Left hindlimb (tissue), 1 donor: ENCODE results near the gene CDH12.
"Not testable (repeated sequence)": the region's sequence is repeated elsewhere in the genome, so short reads cannot be mapped to it uniquely, and the experiment has no call there.

ENCODE experiments used
- DNase-seq: peaks from one replicate; pipeline ENCODE4 v3.0.0-alpha.2; 2018

Gene CDH12

DNA sequence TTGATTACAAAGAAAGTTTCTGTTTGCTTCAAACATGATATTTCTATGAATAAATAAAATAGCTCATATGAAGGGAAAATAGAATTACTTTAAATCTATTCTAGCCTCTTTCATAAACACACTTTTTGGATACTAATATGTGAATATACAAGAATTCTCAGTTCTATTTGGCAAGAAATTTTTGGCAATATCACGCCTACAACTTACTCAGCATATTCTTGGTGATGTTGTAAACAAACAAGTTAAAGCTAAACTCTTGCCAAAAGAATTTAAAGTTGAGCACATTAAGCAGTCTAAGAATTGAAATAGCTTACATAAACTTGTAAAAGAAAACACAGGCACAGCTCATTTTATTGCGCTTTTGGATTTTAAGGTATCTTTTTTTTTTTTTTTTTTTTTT lies 209.8 kb downstream of the CDH12 start:
- no peak for DNase-seq

DNA sequence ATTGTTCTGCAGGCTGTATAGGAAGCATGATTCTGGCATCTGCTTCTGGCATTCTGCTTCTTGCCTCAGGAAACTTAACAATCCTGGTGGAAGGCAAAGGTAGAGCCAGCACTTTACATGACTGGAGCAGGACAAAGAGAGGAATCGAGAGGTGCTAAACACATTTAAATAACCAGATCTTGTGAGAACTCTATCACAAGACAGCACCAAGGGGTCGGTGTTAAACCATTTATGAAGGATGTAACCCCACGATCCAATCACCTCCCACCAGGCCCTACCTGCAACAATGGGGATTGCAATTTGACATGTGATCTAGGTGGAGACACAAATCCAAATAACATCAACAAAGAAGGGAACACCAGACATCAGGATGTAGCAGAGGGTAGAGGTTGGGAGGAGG lies 221.5 kb downstream of the CDH12 start:
- DNase-seq = no peak

DNA sequence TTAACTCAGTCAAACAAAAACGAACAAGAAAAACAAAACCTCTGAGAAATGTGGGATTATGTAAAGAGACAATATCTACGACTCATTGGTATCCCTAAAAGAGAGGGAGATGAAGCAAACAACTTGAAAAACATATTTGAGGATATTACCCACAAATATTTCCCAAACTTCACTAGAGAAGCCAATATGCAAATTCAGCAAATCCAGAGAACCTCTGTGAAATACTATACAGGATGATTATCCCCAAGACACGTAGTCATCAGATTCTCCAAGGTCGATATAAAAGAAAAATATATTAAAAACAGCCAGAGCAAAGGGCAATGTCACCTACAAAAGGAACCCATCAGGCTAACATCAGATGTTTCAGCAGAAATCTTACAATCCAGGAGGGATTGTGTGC lies 226.1 kb downstream of the CDH12 start:
- no peak for DNase-seq

DNA sequence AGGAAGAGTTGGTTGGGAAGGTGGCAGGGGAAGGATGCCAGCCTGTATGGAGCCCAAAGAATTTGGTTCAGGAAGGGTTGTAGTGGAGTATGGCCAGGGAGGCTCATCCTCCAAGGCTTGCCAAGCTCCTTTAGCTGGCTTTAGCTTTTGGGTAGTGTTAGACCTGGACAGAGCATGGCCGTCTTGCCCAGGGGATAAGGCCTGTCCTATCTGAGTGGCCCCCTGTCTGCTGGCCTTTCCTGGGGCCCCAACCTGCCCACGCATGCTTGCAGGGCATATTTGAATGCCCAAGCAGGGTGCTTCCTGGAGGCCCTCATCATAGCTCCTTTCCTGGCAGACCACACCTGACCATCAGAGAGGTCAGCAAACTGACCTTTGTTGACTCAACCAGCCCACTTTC lies 227.7 kb downstream of the CDH12 start:
- no peak for DNase-seq

DNA sequence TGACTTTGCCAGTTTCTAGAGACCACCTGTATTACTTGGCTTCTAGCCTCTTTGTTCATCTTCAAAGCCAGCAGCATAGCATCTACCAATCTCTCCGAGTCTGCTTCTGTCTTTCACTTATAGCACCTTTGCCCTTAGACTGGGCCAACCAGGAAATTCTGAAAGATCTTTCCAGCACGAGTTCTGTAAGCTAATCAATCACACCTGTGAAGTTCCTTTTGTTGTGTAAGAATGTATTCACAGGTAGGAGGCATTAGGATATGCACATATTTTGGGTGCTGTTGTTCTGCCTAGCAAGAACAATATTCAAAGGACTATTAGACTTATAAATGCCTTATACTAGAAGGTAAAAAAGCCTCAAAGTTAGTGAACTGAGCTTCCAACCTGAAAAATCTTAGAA lies 232.1 kb downstream of the CDH12 start:
- no peak for DNase-seq

DNA sequence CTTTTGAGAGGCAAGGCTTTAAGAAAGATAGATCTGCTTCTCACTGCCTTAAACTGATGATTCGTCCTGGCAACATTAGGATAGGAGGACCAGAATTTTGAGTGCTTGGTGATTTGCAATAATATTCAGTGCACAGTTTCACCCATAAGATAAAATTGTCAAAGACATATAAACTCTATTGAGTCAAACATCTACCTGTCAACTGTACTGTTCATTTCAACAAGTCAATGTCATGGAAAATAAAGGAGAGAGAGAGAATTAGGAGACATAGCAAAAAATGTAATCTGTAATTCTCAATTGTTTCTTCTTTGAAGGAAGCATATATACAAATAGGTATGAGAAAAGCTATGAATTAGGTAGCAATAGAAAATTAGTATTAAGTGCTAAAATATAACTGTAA lies 237.2 kb downstream of the CDH12 start:
- DNase-seq = no peak

DNA sequence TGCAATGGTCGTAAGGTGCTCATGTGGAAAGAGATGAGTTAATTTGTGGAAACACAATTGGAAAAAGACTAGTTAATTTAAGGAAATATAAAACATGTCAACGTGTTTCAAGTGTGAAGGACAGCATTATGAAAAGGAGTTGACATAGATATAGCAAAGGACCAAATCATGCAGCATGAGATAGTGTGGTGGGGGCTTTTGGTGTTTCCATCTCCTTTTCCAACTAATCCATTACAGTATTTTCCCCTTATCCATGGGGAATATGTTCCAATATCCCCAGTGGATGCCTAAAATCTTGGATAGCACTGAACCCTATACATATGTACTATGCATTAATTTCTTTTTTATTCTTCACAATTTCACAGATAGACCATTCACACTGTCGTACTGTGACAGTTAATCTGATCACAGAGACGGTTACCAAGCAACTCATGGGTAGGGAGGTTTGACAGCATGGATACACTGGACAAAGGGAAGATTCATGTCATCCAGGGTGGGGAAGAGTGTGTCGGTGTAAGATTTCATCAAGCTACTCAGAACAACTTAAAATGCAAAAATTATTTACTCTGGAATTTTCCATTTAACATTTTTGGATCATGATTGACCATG lies 238.6 kb downstream of the CDH12 start:
- DNase-seq = no peak

DNA sequence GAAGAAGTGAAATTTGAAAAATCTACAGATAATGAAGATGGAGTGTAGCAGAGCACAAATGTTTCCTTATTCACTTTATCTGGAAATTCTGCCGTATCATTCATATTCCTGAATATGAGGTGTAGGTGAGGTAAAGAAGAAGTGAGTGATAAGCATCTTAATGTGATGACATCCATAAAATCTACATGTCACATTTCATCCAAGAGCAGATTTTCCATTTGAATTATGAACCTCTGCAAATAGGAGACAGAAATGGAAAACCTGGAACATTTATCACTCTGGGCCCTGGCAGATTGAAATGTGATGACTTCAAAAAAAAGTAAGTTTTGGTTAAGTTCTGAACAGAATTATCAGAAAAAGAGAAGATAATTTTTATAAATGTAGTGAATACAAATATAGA lies 240.2 kb downstream of the CDH12 start:
- DNase-seq = no peak

DNA sequence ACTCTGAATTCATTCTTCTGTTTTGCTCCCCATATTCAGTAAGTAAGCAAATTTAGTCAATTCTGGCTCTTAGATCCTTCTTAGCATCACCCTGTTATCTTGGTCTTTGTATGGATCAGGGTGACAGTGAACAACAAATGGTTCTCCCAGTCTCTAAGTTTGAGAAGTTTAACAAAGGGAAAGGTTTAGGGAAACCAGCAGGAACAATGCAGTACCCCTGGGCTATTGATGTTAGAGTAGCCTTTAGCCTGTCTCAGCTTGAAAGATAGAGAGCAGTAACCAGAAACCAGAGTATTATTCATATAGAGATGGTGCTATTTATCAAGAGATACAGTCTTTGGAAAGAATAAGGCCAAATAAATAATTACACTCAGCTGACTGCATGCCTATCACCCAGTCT lies 241.8 kb downstream of the CDH12 start:
- DNase-seq = no peak

DNA sequence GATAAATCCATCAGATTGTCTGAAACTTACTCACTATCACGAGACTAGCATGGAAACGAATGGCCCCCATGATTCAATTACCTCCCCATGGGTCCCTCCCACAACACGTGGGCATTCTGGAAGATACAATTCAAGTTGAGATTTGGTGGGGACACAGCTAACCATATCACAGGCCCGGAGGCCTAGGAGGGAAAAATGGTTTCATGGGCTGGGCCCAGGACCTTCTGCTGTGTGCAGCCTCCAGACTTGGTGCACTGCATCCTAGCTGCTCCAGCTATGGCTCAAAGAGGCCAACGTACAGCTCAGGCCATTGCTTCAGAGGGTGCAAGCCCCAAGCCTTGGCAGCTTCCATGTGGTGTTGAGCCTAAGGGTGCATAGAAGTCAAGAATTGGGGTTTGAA lies 245.6 kb downstream of the CDH12 start:
- not testable (repeated sequence) for DNase-seq

DNA sequence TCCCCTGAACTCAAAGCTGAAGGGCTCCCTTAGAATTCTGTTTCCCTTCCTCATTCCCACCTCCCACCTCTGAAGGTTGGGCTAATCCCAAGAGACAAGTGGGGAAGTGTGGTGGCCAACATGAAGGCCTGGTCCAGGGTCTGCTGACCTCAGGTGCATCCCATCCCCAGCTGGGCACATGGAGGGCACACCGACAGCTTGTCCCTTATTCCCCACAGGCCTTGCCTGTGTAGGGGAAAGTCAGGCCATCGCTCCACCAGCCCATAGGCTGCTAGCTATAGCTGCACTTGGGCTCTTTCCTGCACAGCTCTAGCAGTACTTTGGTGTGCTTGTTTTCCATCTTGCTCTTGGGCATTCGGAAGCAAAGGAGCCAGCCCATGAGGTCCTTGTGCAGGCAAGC lies 247.7 kb downstream of the CDH12 start:
- DNase-seq = no peak

DNA sequence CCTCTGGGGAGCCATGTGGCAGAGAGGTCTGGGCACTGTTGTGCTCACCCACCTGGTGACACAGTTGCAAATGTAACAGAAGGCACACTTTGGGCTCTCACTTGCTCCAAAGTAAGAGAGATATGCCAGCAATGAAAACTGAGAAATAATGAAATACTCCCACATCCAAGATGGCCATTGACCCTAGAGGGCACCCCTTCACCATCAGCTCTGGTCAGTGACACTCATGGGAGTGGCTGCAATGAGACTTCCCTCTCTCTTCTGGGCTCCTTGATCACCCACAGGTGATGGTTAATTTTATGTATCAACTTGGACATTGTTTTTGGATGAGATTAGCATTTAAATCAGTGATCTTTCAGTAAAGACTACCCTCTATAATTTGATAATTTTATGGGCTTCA lies 248.4 kb downstream of the CDH12 start:
- DNase-seq = no peak

DNA sequence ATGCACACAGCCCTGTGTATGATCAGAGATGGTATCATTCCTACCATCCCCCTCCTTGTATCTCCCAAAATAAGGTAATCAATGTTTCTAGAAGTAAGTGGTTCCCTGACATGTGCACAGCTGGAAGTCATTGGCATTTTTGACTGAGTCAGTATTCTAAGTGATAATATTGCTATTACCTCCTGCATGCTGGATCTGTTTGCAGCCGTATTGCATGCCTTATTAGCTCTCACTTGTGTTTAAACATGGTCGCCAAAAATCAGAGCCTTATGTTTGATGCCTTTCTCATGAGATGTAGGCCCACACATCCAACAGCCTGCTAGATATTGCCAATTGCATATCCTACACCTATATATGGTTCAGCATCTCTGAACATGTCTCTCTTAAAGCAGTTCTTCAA lies 254.3 kb downstream of the CDH12 start:
- DNase-seq = no peak

DNA sequence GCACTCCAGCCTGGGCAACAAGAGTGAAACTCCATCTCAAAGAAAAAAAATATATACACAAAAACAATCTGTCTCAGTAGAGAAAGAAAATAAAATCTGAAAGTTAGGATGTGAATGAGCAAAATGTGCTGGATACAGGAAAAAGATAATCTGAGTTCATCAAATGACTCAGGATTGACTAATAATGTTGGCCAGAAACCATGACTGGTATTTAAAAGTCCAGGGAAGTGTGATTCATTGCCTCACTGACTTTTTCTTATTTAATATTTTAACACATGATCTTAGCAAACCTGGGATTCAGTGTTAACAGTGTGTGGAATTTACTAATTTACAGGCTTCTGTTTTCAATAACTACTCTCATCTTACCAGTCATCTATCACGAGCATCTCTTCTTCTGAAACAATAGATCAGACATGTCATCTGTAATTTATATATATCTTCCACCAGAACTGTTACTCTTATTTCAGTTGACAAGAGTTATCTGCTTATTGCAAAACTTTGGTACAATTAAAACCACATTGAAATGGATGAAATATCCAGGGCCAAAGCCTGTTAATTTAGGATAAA lies 256.7 kb downstream of the CDH12 start:
- no peak for DNase-seq

DNA sequence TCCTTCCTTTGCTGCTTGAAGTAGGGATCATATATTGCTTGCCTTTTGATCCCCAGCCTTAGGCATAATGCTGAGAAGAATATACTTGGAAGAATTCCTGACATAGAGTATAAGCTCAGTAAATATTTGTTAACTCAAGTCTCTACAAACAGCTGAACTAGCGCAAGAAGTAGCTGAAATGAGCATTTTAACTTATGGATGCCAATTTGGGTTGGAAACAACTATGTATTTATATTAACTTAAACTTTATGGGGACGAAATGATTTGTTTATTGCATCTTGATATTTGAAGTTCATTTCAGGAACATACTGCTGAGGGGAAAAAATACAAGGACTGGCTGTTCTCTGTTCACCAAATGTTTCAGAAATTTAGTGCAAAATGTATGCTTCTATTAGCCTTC lies 258.7 kb downstream of the CDH12 start:
- no peak for DNase-seq

DNA sequence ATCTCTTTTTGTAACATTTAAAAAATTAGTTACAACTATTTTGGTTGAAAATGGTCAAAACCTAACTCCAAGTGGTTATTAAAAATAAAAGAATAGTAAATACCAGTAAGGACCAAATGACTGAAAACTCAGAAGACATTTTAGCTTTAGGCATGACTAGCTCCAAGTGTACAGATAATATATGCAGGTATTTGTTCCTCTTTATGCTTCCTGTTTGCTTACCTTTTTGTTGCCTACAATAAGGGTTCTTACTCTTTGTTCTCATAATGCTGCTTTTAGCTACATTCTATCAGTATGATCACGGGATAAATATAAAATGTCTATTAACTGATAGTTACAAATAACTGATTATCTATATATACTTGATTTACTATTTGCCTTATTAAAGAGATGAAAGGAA lies 259.6 kb downstream of the CDH12 start:
- no peak for DNase-seq

DNA sequence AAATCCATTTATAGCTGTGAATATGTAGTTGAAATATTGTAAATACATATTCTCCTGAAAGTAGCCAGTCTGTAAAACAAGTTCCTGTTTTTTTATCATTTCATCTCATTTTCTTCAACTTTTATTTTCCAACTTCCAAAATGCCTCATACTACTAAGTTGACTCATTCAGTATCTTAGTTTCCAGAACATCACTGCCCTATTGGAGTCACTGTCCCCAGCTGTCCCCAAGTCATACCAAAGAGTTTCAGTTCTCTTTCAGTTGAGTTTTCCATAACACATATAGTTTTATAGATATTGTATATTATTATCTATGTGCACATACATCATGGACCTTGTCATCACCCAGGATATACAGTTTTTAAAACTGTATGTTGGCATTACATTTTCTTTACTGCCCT lies 261.7 kb downstream of the CDH12 start:
- no peak for DNase-seq

DNA sequence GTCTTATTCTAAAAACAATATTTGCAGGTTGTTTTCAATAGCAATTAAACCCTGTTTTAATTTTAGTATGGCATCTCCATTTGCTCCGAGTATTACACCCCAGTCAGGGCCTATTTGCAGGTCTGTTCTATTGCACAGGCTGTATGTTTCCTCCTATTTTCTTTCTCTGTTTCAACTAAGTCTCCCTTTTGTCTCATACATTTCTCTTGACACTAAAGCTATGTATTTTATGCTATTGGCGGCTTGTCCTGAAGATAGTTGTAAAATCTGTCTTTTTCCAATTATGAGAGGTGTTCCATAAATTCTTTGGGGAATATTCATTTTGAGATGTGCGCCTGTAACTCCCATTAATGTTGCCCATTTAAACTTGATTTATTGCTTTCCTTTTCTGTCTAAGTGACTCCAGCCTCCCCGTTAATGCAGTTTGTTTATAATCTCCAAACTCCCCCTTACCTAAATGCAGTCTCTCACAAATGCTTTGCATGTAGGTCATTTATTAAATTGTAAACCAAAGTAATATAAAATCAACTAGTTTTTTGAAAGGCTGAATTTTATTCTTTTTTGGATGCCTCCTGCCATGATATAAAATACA lies 262.4 kb downstream of the CDH12 start:
- DNase-seq = no peak

DNA sequence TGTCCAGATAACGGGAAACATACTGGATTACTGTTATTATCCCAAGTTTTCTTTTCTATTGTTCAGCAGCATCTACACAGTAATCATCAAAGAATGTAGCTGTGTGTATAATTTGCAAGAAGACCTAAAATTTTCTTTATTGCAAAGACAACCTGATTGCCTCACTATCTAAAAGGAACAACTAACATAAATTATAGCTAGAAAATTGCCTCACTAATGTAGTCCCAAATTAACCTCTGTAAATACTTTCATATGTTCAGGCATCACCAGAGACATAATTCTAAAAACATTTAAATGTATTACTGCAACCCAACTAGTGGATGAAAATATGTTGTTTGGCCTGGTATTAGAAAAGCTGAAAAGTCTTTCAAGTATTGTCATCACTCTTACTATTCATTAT lies 275.4 kb downstream of the CDH12 start:
- DNase-seq = no peak

DNA sequence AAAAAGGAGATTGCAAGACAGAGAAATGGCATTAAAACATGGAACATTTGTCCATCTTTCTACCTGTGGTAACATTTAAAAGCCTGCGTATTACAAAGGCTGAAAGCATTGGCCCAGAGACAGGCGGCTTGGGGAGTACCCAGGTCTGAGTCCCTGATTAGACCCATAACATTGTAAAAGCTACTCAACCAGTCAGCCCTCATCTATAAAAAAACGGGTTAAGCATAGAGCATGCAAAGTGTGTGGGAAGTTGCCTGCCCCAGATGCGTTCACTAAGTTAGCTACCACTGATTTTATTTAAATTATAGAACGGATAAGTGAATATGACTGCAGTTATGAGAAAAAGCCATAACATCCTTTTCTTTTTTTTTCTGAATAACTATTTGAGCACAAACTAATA lies 276.1 kb downstream of the CDH12 start:
- DNase-seq = no peak

DNA sequence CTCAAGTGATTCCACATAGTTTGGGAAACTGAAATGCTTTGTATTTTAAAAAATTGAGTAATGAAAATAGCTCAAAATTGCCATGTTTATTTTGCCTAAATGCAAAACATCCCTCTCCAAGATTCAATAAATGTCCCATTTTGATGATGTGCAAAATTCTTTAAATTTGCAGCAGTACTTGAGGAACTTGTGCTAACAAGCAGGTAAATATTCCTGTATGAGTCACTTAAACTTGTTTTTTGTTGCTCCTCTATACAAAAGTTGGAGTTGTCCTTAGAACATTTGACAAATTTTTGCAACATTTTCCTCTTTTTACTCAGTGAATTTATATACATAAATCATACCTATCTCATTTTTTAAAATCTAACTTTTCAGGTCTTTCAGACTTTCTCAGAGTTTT lies 280.2 kb downstream of the CDH12 start:
- DNase-seq = no peak

DNA sequence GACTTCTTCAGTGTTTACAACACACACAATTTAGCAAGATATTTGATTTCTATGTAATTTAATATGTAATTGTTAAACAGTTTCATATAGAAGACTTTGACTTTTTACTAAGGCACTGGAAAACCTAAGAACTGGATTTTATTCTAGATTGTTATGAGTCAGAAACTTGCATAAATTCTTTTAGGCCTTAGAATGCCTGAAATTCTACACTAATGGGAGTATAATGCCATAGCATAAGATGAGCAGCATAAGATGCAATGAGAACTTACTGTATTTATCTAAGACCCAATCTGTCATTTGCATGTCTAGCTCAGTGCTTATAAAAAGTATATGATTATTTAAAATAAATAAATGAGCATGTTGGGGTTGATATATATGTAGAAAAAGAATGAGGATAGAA lies 285.2 kb downstream of the CDH12 start:
- no peak for DNase-seq

DNA sequence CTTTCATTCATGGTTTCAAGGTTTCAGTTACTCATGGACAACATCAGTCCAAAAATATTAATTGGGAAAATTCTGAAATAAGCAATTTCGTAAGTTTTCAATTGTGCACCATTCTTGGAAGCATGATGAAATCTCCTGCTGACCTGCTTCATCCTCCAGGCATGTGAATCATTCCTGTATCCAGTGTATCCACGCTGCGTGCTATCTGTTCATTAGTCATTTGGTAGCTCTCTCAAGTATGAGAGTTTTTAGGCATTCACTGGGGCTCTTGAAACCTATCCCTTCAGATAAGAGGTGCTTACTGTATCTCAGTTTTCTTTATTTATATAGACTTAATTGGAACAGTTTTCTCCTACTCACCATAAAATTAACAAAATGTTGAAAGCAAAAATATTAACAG lies 293.0 kb downstream of the CDH12 start:
- no peak for DNase-seq

DNA sequence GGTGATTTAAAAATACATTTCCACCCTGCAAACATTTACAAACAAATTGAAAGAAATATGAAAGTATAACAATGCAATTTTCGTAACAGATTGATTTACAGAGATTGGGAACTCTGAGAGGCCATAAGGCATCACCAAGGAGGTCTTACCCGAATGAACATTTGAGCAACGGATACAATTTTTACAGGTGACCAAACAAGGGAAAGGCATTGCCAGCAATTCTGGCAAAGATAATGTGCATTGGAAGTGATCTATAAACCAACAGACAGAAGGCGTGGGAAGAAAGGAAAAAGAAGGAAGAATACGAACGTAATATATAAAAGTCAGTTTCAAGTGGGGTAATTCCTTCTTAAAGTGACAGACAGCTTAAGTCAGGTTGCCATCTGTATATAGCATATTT lies 295.9 kb downstream of the CDH12 start:
- DNase-seq = no peak

DNA sequence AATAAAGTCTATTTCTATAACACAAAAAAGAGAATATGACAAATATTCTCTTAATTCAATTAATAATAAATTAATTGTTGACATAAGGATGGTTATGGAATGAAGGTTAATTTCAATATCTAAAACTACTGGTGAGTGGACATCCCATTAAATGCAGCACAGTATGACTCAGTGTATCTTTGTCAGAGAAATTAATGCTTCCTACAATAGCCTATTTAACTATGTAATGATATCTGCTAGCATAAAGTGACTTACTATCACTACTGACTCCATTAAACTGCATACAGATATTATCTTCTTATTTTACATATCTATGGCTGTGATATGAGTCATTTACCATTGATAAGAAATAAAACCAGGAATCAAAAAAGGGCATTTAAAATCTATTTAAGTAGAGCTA lies 298.7 kb downstream of the CDH12 start:
- no peak for DNase-seq
